ENCODE data around the gene DENND5A.

DENND5A gene

GRCh38 chr11:9094420-9094819 lies 170.7 kb downstream of the DENND5A start:
- DNase-seq: no peak

GRCh38 chr11:9092853-9093778 lies 172.0 kb downstream of the DENND5A start:
- no peak for DNase-seq

- DNase-seq: no peak
Observed at GRCh38 chr11:9092072-9092471, 173.1 kb downstream of the DENND5A start.

GRCh38 chr11:9091044-9091922 lies 173.9 kb downstream of the DENND5A start, which contains the start of gene SCUBE2:
SCUBE2 (minus strand) TSS chr11:9091599; CDS start chr11:9091528, 71 bp downstream.
- DNase-seq: no peak

- DNase-seq: no peak
Observed at GRCh38 chr11:9090488-9091043, 174.6 kb downstream of the DENND5A start.

- no peak for DNase-seq
Observed at GRCh38 chr11:9089636-9090035, 175.5 kb downstream of the DENND5A start.

- no peak for DNase-seq
Observed at GRCh38 chr11:9089061-9089460, 176.1 kb downstream of the DENND5A start.

Measured in NCI-H510A (cell line).